Epithelial cell of proximal tubule (primary cell): ENCODE results near the gene ZNF700. TPM values are rescaled to one million over a fixed set of nuclear protein-coding genes. Genes with fewer than 3 reads are reported as not detected.

Experiments
- DNase-seq: peaks from one replicate; pipeline ENCODE4 v3.0.0-alpha.2; 2011; ENCODE audit warnings: low read depth
- H3K4me3 ChIP-seq: 2 replicates; pipeline ENCODE4 v1.5.1; 2011; ENCODE audit warnings: low read depth, mild to moderate bottlenecking, low read length
- total RNA-seq: library from RNA; depleted of rRNA; stranded (reverse); fragments of >200 nt; gene quantifications from 2 replicates; pipeline ENCODE4 v1.2.3, GENCODE V29; 2015
- TF ChIP-seq, protein P1 (sequence below): conservative IDR thresholded peaks from 2 replicates; pipeline ENCODE4 v1.5.1; 2012; ENCODE audit warnings: low read depth, mild to moderate bottlenecking, low read length

ZNF700 gene
- total RNA-seq, 1 donor from 2014 or later, result 7.9 TPM

- no peak for DNase-seq
- TF ChIP-seq, protein P1, sequence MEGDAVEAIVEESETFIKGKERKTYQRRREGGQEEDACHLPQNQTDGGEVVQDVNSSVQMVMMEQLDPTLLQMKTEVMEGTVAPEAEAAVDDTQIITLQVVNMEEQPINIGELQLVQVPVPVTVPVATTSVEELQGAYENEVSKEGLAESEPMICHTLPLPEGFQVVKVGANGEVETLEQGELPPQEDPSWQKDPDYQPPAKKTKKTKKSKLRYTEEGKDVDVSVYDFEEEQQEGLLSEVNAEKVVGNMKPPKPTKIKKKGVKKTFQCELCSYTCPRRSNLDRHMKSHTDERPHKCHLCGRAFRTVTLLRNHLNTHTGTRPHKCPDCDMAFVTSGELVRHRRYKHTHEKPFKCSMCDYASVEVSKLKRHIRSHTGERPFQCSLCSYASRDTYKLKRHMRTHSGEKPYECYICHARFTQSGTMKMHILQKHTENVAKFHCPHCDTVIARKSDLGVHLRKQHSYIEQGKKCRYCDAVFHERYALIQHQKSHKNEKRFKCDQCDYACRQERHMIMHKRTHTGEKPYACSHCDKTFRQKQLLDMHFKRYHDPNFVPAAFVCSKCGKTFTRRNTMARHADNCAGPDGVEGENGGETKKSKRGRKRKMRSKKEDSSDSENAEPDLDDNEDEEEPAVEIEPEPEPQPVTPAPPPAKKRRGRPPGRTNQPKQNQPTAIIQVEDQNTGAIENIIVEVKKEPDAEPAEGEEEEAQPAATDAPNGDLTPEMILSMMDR, result no peak
- no peak overlapping the region for H3K4me3 ChIP-seq
Measured at GRCh38 chr19:11995174-11995573, 70.3 kb downstream of the ZNF700 start.

Other genes starting within 250 kb of the ZNF700 start
- gene ZNF823, start 186.2 kb upstream of the ZNF700 start, total RNA-seq, result 6.5 and 7.4 TPM in 2 replicates
- gene ZNF441, start 158.1 kb upstream of the ZNF700 start, total RNA-seq, result 1.2 and 2.0 TPM in 2 replicates
- 0.17 and 0.29 TPM in 2 replicates for gene ZNF491, start 126.6 kb upstream of the ZNF700 start, total RNA-seq
- 2.7 and 2.9 TPM in 2 replicates for gene ZNF440, start 110.8 kb upstream of the ZNF700 start, total RNA-seq
- gene ZNF439, start 76.4 kb upstream of the ZNF700 start, total RNA-seq, result 2.4 and 3.1 TPM in 2 replicates
- gene ZNF69, start 37.3 kb upstream of the ZNF700 start, total RNA-seq, result 11.0 and 15.0 TPM in 2 replicates
- 0.58 and 1.7 TPM in 2 replicates for gene ZNF763, start 39.9 kb downstream of the ZNF700 start, total RNA-seq
- gene ZNF433, start 110.6 kb downstream of the ZNF700 start, total RNA-seq, result 1.3 and 1.4 TPM in 2 replicates
- 0.72 TPM in 1 of 2 replicates, not detected in the other for gene ZNF878, start 127.9 kb downstream of the ZNF700 start, total RNA-seq
- 0.86 and 0.94 TPM in 2 replicates for gene ZNF844, start 139.6 kb downstream of the ZNF700 start, total RNA-seq
- gene ZNF20, start 215.2 kb downstream of the ZNF700 start, total RNA-seq, result 2.2 and 2.3 TPM in 2 replicates
- gene ZNF625, start 231.6 kb downstream of the ZNF700 start, total RNA-seq, result 3.1 and 4.6 TPM in 2 replicates
- gene ZNF136, start 238.0 kb downstream of the ZNF700 start, total RNA-seq, result 1.4 and 1.8 TPM in 2 replicates